COLO829 (cell line): ENCODE measurements around the gene KCNA10.

ENCODE experiments used
- DNase-seq: peaks from one replicate; pipeline ENCODE4 v3.0.0; 2012; ENCODE audit warnings: low spot score

Gene KCNA10

DNA sequence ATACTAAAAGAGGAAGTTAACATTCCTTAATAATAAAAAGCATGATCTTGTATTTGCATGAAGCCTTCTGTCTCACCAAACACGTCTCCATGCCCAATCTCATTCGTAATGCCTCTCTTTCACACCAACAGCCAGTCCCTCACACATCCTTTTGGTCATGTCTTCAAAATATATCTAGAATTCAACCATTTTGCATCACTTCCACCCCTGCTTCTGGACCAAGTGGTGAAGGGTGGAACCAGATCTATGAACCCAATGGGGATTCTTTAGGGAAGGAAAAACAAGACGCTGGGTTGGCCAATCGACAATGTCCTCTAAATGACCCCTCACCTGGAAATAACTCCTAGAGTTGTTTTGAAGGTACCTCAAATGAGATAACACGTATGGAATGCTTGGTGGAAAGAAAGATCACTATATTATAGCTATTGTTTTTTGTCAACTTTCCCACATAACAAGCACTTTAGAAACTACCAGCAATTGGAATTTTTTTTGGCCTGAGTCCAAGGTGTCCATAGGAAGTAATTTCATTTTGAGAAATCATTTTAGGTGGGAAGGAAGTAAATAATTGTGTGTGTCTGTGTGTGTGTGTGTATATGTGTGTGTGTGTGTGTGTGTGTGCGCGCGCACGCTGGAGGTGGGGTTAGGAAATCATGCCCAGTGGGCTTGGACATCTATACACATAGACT lies at the start of gene KCNA10:
Gene KCNA10, minus strand, starts transcription at position 51 of the 686 bp plus-strand sequence. CDS start 388 bp downstream, outside the sequence.
- DNase-seq: no peak

DNA sequence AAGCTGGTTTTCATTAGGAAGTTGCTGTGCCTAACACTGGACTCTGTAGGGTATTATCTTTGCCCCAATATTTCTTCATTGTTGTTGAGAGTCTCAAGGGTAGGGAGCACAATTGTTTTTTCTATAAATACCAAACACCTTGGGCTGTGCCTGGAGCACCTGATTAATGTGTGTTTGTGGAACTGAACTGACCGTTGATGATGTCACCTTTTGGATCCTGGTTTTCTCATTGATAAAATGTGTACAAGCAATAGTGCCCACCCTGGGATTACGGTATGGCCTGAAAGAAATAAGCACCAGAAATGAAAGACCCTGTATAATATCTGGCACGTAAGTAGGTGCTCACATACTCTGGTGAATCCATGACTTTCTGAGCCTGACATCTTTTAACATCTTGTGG lies 47.9 kb upstream of the KCNA10 start:
- no peak for DNase-seq

GRCh38 chr1:110565565-110565964 lies 46.6 kb upstream of the KCNA10 start:
- DNase-seq: peak; percentile 45

DNA sequence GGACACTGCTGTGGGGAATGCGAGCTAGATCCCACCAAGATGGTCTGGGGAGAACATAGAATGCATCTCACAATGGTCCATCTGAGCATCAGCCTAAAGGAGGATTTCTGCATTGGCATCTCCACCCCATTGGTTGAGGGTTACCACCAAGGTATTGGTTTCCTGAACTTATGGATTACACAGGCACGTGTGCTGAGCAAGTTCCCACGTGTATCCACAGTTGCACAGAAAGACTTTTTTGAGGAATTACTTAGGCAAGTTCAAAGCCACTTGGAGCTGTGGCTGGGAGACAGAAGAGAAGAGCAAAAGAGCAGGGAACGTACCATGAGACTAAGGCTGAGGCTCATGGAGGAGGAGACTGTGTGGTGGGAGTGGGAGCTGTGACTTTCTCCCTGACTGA lies 44.1 kb upstream of the KCNA10 start:
- DNase-seq: no peak

DNA sequence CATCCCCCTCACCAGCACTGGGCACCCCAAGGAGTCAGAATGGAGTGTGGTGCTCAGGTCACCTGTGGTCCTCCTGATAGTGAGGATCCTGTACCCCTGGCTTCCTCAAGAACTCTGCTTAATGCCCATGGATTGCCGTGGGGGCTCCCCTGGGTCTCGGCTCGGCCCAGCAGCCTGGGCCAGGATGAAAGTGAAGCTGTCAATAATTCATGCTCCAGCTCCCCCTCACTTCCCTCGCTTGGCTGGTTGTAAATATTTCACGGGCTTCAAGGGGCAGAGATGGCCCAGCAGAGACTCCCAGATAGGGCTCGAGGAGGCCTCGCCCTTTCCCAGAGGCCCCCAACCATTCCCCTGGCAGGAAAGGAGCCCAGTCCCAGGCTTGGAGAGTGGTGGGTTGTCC lies 42.6 kb upstream of the KCNA10 start:
- DNase-seq: no peak

- DNase-seq: no peak
Measured at GRCh38 chr1:110559157-110559556, 40.2 kb upstream of the KCNA10 start.

DNA sequence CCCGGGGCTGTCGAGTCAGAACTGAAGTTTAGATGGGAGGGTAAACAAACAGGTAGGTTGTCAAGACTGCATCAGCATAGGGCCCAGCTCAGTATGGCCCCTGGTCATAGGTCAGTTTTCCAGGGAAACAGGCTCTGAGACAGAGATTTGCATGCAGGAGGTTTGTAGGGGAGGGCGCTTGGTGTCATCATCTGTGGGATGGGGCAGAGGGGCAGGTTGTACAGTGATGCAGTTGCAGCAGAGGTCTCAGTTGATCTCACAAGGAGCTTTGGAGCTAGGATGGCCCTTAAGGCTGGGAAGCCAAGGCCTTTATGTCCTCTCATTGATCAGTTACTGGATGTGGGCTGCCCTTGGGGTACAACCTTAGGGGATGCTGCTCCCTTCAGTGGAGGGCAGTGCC lies 38.5 kb upstream of the KCNA10 start:
- DNase-seq: no peak

DNA sequence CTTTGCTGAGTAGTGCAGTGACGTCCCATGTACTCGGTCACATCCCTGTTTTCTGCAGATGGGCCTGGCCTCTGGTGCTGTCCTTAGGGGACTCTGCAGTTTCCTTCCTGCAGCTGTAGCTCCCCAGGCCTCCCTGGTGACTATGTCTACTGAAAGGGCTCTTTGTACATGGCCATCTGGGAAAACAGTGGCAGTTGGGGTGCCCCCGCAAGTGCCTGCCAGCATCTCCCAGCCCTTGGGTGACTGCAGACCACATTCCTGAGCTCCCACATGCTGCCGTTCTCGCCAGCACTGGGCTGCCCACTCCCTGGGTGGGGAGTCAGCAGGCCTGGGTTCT lies 37.5 kb upstream of the KCNA10 start:
- DNase-seq: peak; percentile 32

- DNase-seq: peak; percentile 47
Measured at GRCh38 chr1:110555807-110556470, 37.0 kb upstream of the KCNA10 start.

- peak; percentile 23 for DNase-seq
Measured at GRCh38 chr1:110554871-110555801, 36.2 kb upstream of the KCNA10 start.

DNA sequence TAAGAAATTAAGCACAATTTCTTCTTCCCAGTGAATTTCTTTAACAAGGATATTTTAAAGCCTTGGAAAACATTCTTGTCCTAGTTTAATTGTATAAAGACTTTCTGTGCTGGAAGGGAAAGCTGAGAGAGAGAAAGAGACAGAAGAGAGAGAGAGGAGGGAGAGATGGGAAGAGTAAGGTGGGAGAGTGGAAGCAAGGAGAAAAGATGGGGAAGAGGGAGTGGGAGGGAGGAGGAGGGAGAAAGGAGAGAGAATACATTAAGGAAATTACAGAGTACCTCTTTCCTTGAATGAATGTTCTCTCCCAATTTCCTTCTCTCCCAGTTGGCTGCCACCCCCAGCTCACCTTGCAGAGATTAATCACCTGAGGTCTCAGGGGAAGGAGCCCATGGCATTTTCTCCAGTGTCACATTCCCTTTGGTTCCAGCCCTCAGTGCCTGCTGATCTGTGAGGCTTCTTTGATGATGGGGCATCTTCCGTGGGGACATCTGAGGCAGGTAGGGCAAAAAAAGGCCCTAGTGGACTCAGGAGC lies 32.4 kb upstream of the KCNA10 start:
- DNase-seq: no peak

GRCh38 chr1:110549831-110550230 lies 30.9 kb upstream of the KCNA10 start:
- no peak for DNase-seq

DNA sequence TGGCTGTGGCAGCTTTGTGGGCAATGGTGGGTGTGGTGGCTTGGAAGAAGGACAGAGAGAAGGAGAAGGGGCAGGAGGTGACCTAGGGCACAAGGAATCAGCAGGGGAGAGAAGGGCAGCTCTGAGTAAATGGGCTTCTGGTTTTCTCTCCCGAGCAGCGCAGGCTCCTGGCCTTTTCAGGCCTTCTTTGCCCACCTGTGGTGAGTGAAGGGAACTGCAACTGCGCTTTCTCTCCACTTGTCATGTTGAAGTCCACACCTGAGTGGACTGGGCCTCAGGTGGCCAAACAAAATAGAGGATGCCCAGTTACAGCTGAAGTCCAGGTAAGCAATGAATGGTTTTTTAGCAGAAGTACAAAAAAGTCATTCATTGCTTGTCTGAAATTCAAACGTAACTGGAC lies 29.4 kb upstream of the KCNA10 start:
- no peak for DNase-seq

- DNase-seq: no peak
Measured at GRCh38 chr1:110547017-110547416, 28.0 kb upstream of the KCNA10 start.

DNA sequence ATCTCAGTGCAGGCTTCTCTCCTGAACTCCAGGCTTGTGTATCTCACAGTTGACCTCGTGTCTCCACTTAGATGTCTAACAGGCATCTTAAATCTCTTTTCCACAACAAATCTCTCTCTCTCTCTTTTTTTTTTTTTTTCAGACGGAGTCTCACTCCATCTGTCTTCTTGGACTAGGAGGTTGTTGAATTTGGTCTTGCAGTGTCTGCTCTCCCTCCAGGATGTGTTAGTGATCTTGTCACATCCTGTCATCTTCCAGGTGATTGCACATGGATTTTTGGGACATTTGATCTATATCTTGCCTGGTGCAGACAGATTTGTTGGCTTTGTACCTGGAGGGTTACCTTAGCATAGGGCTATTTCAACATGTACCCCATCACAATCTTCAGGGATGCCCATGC lies 26.5 kb upstream of the KCNA10 start:
- no peak for DNase-seq

DNA sequence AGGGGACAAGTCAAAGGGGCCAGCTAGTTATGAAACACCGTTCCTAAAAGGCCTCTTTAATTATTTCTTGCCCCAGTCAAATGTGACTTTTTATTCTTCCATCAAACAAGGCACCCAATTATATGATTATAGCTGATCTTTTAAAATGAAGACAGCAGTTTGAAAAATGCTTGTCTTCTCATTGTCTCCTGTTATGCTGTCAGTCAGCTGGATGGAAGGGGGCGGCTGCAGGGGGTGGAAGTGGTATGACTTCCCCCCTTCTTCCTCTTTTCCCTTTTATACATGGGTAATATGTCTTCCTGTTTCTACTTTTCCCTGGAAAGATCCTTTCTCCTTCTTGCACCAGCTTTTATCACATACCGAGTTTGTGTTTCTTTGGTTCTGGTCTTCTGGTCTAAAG lies 25.8 kb upstream of the KCNA10 start:
- DNase-seq: no peak

- peak; percentile 25 for DNase-seq
Measured at GRCh38 chr1:110542725-110543124, 23.8 kb upstream of the KCNA10 start.

DNA sequence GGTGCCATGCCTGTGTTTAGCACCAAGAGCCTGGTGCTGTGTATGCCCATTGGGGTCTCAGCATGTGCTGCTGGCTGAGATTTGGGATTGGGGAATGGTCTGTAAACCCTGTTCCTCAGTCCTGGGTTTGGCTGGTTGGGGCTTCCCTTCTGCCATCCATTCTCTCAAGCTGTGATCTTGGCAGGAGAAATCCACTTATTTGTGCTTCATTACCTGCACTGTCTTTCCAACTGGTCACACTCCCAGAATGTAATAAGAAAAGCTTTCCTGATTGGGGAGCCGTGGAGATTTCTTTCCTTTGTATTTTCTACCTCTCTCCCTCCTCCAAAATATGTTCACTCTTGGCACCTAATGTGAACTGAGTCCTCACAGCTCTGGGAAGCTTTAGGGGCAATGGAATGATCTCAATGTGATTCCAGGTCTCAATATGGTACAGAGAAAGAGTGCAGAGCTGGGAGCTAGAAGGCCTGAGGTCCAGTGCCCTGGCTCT lies 23.0 kb upstream of the KCNA10 start:
- no peak for DNase-seq

DNA sequence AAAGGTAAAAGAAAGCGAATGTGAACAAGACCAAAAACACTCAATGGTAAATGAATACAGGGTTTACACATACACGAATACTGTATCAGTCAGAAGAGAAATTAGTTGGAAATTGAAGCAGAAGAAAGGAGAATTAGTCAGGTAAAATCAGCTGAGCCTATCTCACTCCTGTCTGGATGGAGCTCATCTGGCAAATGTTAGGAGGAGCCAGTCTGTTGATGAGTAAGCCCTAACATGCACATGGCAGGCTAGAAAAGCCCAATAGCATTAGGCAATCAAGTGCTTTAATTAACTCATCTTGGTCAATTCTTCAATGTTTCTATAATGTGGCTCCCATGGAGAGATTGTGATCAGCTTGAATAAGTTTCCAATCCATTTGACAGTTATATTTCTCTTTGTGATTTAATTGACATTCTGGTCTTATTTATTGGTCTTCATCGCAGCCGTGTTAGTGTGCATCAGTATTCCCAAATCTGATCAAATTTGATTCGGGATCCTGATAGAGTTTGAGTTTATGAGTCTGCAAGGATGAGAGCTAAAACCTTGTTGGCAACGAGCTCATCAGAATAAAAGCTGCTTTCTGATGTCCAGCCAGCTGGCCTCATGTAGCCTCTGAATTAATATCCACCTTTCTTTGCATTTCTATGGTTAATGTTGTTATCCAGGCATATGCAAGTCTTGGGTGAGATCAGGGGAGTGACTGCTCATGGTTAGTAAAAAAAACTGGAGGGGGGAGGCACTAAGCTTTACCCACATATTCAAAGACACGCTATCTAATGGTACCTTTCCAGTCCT lies 22.1 kb upstream of the KCNA10 start:
- no peak for DNase-seq

GRCh38 chr1:110538921-110539320 lies 19.9 kb upstream of the KCNA10 start:
- DNase-seq: no peak

GRCh38 chr1:110538075-110538474 lies 19.1 kb upstream of the KCNA10 start:
- DNase-seq: no peak

- no peak for DNase-seq
Measured at GRCh38 chr1:110535985-110536384, 17.0 kb upstream of the KCNA10 start.
